GM21367 (cell line): ENCODE data around the gene CDKN2D.

Experiments used
- ATAC-seq: cut with Tn5 transposase; IDR thresholded peaks from one replicate; pipeline ENCODE4 v1.9.1; 2021; ENCODE audit not compliant: unreplicated experiment

The CDKN2D gene

DNA sequence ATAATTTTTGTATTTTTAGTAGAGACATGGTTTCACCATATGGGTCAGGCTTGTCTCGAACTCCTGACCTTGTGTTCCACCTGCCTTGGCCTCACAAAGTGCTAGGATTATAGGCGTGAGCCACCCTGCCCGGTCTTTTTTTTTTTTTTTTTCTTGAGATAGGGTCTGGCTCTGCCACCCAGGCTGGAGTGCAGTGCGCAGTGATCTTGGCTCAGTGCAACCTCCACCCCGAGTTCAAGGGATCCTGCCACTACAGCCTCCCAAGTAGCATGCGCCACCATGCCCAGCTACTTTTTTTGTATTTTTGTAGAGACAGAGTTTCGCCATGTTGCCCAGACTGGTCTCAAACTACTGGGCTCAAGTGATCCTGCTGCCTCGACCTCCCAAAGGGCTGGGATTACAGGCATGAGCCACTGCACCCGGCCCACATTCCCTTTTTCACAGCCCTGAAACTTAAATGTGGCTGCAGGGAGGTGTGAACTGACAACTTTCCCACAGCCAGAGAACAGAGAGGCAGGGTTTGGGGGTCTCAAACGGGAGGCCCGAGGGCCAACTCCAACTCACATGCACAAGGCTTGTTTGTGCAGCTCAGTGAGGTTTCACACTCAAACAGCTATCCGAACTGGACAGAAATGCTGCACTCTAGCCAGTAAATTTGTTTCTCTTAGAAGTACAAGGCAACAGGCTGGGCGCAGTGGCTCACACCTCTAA, 47.2 kb downstream of the CDKN2D start:
- ATAC-seq, result no peak

DNA sequence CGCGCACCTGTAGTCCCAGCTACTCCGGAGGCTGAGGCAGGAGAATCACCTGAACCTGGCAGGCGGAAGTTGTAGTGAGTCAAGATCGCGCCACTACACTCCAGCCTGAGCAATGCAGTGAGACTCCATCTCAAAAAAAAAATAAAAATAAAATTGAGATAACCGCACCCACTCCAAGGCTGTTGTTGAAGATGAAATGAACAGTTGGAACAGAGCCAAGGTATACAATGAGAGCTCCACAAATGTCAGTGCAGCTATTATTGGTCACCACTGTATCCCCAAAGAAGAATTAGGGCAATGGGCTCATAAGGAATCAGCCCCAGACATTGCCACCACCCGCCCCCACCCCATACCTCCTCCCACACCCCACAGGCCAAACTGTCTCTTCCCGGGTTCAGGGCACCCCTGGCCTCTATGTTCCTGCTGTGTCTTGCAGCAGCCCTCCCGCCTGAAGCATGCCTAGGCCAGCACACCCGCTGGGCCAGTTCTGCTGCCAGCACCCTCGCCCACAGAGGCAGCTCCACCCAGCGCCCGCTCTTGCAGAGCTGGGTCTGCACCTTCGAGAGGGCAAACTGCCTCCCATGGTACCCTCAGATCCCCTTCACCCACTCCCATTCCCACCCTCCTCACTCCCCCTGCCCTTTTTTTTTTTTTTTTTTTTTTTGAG, 48.0 kb downstream of the CDKN2D start:
- ATAC-seq, result no peak

GRCh38 chr19:10519421-10519820, 49.4 kb downstream of the CDKN2D start:
- ATAC-seq, result no peak

GRCh38 chr19:10518444-10519361, 50.1 kb downstream of the CDKN2D start:
- no peak for ATAC-seq

GRCh38 chr19:10517760-10518443, 50.9 kb downstream of the CDKN2D start:
- ATAC-seq, result no peak

DNA sequence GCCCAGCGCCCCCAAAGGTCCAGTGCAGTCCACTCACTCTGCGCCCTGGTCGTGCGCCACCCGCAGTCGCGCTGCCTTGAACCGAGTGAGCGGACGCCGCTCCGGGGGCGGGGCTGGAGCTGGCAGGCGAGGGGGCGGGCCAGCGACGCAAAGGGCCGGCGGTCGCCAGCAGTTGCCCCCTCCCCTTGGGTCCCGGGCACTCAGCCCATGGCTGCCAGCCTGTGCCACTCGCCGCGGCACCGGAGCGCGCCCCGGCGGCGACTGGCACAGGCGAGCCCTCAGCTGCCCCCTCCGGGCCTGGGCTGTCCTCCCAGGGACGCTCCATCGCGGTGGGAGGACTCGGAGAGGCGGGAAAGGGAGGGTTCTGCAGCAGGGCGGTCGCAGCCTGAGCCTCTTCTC, 51.4 kb downstream of the CDKN2D start, which contains the start of gene S1PR5:
Gene S1PR5 (minus strand): TSS at position 87 of the 399 bp plus-strand sequence. CDS start 2,436 bp downstream, outside the sequence.
- ATAC-seq, result no peak

DNA sequence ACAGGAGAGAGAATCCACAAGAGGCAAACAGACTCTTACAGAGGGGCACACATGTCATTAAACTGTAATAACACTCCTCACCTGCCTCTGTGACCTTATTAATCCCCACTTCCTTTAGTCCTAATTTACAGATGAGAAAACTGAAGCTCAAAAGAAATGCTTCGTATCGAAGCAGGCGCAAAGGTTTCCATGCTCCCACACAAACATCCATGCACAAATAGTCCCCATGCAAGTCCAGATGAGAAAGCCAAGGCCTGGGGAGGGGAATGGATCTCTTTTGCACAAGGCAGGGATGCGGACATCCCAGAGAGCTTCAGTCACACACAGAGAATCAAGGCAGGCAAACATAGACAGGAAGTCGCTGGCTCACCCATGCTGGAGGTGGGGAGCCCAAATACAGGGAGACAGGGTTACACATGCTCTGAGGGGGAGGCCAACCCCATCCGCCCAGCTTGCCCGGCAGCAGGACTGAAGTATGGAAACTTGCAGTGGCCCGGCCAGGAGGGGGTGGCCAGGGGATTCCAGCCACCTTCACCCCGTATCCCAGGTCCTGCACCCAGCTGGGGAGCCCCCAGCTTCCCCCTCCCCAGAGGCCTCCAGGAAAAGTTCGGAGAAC, 52.0 kb downstream of the CDKN2D start:
- ATAC-seq, result no peak
